Sciatic nerve (tissue), 1 donor: ENCODE data around the gene CCL24. TPM values are rescaled to one million over a fixed set of nuclear protein-coding genes. Genes with fewer than 3 reads are reported as not detected.

ENCODE experiments used
- total RNA-seq: library from RNA; stranded (reverse); fragmentation: NEBNext Ultra II Directional; extraction: Animal tissue kit (Norgen Biotek cat#: 25700); gene quantifications from one replicate; pipeline ENCODE4 v1.2.1, GENCODE V29; 2021
- donor health status: DM: no; HTN: no; CAD: no.

The CCL24 gene
- total RNA-seq, 1 donor from 2014 or later, result 0.67 TPM

Other genes starting within 250 kb of the CCL24 start
- 65.3 TPM for gene HIP1, start 74.9 kb downstream of the CCL24 start, total RNA-seq
- gene CCL26, start 41.6 kb downstream of the CCL24 start, total RNA-seq, result 4.3 TPM
- 72.8 TPM for gene RHBDD2, start 65.2 kb upstream of the CCL24 start, total RNA-seq
- 89.2 TPM for gene POR, start 101.3 kb upstream of the CCL24 start, total RNA-seq
- 51.6 TPM for gene TMEM120A, start 180.8 kb upstream of the CCL24 start, total RNA-seq
- gene STYXL1, start 234.2 kb upstream of the CCL24 start, total RNA-seq, result 22.6 TPM
- 74.9 TPM for gene MDH2, start 234.3 kb upstream of the CCL24 start, total RNA-seq